MCF 10A (cell line): ENCODE measurements around the gene PRDX4. TPM values are rescaled to one million over a fixed set of nuclear protein-coding genes. Genes with fewer than 3 reads are reported as not detected.

Experiments
- BruUV-seq: library from RNA; stranded (reverse); fragments of 400-500 nt; replicated peaks from 2 replicates; lab custom pipeline; 2021; lab: Mats Ljungman, UMichigan
- CTCF ChIA-PET: fragments of 300-600 bp; sonication (Branson Sonifier 250); formaldehyde crosslinking; extraction: SDS; loops from one replicate; lab custom pipeline; 2021; ENCODE audit warnings: antibody characterized with exemption, inconsistent platforms; lab: Yijun Ruan, JAX
- POLR2A ChIA-PET: fragments of 300-600, 350-650 bp; sonication (Branson Sonifier 250); formaldehyde crosslinking; extraction: SDS; loops from one replicate; lab custom pipeline; 2020; ENCODE audit warnings: antibody characterized with exemption, inconsistent platforms; lab: Yijun Ruan, JAX
- DNase-seq: peaks from one replicate; pipeline ENCODE4 v3.0.0-alpha.2; 2018; ENCODE audit not compliant: unreplicated experiment
- H3K27ac Mint-ChIP-seq: one replicate; pipeline ENCODE4 v1.8.0; 2022; ENCODE audit warnings: mild to moderate bottlenecking, low read depth, mixed read lengths; ENCODE audit not compliant: unreplicated experiment
- H3K27me3 Mint-ChIP-seq: one replicate; pipeline ENCODE4 v1.8.0; 2022; ENCODE audit warnings: mixed read lengths; ENCODE audit not compliant: insufficient read depth, unreplicated experiment
- H3K36me3 Mint-ChIP-seq: one replicate; pipeline ENCODE4 v1.8.0; 2022; ENCODE audit warnings: mild to moderate bottlenecking, moderate library complexity, mixed read lengths; ENCODE audit not compliant: insufficient read depth, unreplicated experiment
- H3K4me1 Mint-ChIP-seq: one replicate; pipeline ENCODE4 v1.8.0; 2022; ENCODE audit warnings: mixed read lengths; ENCODE audit not compliant: insufficient read depth, unreplicated experiment
- H3K4me3 Mint-ChIP-seq: one replicate; pipeline ENCODE4 v1.8.0; 2022; ENCODE audit warnings: mild to moderate bottlenecking, moderate library complexity, mixed read lengths; ENCODE audit not compliant: unreplicated experiment
- H3K9me3 Mint-ChIP-seq: one replicate; pipeline ENCODE4 v1.8.0; 2022; ENCODE audit warnings: mixed read lengths; ENCODE audit not compliant: unreplicated experiment
- CTCF ChIP-seq: fragments of 200-600 bp; IDR thresholded peaks from one replicate; pipeline ENCODE4 v1.8.0; 2022; ENCODE audit warnings: antibody characterized with exemption, mild to moderate bottlenecking; ENCODE audit not compliant: unreplicated experiment
- intact Hi-C: fragments of 100-400 bp; cut with micrococcal nuclease; formaldehyde crosslinking; loops from 2 replicates; pipeline ENCODE4 v1.14.1; 2022
- total RNA-seq: library from RNA; stranded (reverse); gene quantifications from 2 replicates; pipeline ENCODE4 v1.2.3, GENCODE V29; 2022

Gene PRDX4
- total RNA-seq, 1 experiment from 2014 or later = 134 TPM

- CTCF ChIA-PET = interaction anchor here (0.6 kb wide), 1 partner anchor 194 kb away, joined by 3 read pairs; no protein-coding TSS in a partner anchor
- TF ChIP-seq CTCF = no peak
- peaks cover 80% of the 10 kb centered on the region for H3K27me3 Mint-ChIP-seq
Measured at GRCh38 chrX:23637187-23637586, 30.1 kb upstream of the PRDX4 start.

GRCh38 chrX:23643020-23643419 lies 24.3 kb upstream of the PRDX4 start:
- H3K36me3 Mint-ChIP-seq = no peaks in the 10 kb centered on the region
- H3K9me3 Mint-ChIP-seq = peaks cover 14% of the 10 kb centered on the region
- CTCF ChIA-PET = interaction anchor here (1.0 kb wide), 1 partner anchor 259 kb away, joined by 5 read pairs; no protein-coding TSS in a partner anchor
- POLR2A ChIA-PET = no interaction called here
- DNase-seq = no peak
- no peak for TF ChIP-seq CTCF
- intact Hi-C loops = no loop called here
- no TSS peak for BruUV-seq
- H3K4me3 Mint-ChIP-seq = no peak overlapping the region
- H3K27ac Mint-ChIP-seq = no peak overlapping the region
- H3K4me1 Mint-ChIP-seq = no peaks in the 10 kb centered on the region
- peaks cover 82% of the 10 kb centered on the region for H3K27me3 Mint-ChIP-seq

More at GRCh38 chrX:23637187-23637586, 30.1 kb upstream of the PRDX4 start:
- H3K36me3 Mint-ChIP-seq = no peaks in the 10 kb centered on the region
- DNase-seq = no peak
- peaks cover 14% of the 10 kb centered on the region for H3K9me3 Mint-ChIP-seq
- no peaks in the 10 kb centered on the region for H3K4me1 Mint-ChIP-seq
- no TSS peak for BruUV-seq
- no peak overlapping the region for H3K27ac Mint-ChIP-seq
- H3K4me3 Mint-ChIP-seq = no peak overlapping the region
- POLR2A ChIA-PET = no interaction called here
- intact Hi-C loops = no loop called here

GRCh38 chrX:23644744-23645143 lies 22.5 kb upstream of the PRDX4 start:
- Mint-ChIP-seq H3K36me3 (no peaks in the 10 kb centered on the region), H3K4me3 (no peak overlapping the region), H3K9me3 (peaks cover 12% of the 10 kb centered on the region), H3K27ac (no peak overlapping the region), H3K4me1 (no peaks in the 10 kb centered on the region), H3K27me3 (peaks cover 80% of the 10 kb centered on the region)
- ChIA-PET CTCF (interaction anchor here (0.7 kb wide), 1 partner anchor 13 kb away, joined by 5 read pairs; no protein-coding TSS in a partner anchor), POLR2A (no interaction called here)
- TF ChIP-seq CTCF = no peak
- no TSS peak for BruUV-seq
- no peak for DNase-seq
- intact Hi-C loops = no loop called here

GRCh38 chrX:23656091-23656490 lies 11.2 kb upstream of the PRDX4 start:
- Mint-ChIP-seq H3K27ac (no peak overlapping the region), H3K27me3 (peaks cover 65% of the 10 kb centered on the region), H3K4me3 (no peak overlapping the region), H3K36me3 (no peaks in the 10 kb centered on the region), H3K9me3 (no peaks in the 10 kb centered on the region), H3K4me1 (peaks cover 7% of the 10 kb centered on the region)
- no peak for TF ChIP-seq CTCF
- ChIA-PET CTCF (no interaction called here), POLR2A (interaction anchor here (0.6 kb wide), 1 partner anchor 12 kb away, joined by 3 read pairs; no protein-coding TSS in a partner anchor)
- intact Hi-C loops = no loop called here
- peak; percentile 13 for DNase-seq
- BruUV-seq = no TSS peak
